NCI-H460 (cell line): ENCODE data around the gene RPP30. TPM values are rescaled to one million over a fixed set of nuclear protein-coding genes. Genes with fewer than 3 reads are reported as not detected.
A peak's percentile ranks its signal among the peaks of the same experiment; 100 is the strongest.

ENCODE experiments used
- DNase-seq: peaks from one replicate; pipeline ENCODE4 v3.0.0-alpha.2; 2016; ENCODE audit warnings: low read depth; ENCODE audit errors: extremely low read depth
- polyA plus RNA-seq: library from polyadenylated mRNA; depleted of rRNA; stranded (reverse); fragments of >200 nt; gene quantifications from 2 replicates; pipeline ENCODE4 v1.2.3, GENCODE V29; 2014; cell fraction: nucleus; rRNA removed
- total RNA-seq: library from RNA; depleted of rRNA; stranded (reverse); fragments of >200 nt; shearing (Covaris generic); gene quantifications from 2 replicates; pipeline ENCODE4 v1.2.3, GENCODE V29; 2014; rRNA removed

The RPP30 gene
- 79.5 and 81.3 TPM in 2 replicates for total RNA-seq
- polyA plus RNA-seq: 57.7 and 58.8 TPM in 2 replicates

- DNase-seq: peak; percentile 71
These were observed at the start of gene RPP30 for GRCh38 chr10:90871766-90872647. RPP30 (plus strand) TSS chr10:90871974; CDS start chr10:90871987, 13 bp downstream.

GRCh38 chr10:90822508-90822907 lies 49.3 kb upstream of the RPP30 start:
- no peak for DNase-seq

- no peak for DNase-seq
These were observed 39.7 kb upstream of the RPP30 start for GRCh38 chr10:90832111-90832510.

- DNase-seq: no peak
These were observed 37.4 kb upstream of the RPP30 start for GRCh38 chr10:90834326-90834725.

GRCh38 chr10:90837486-90837885 lies 34.3 kb upstream of the RPP30 start:
- no peak for DNase-seq

- DNase-seq: no peak
These were observed 29.0 kb upstream of the RPP30 start for GRCh38 chr10:90842725-90843124.

GRCh38 chr10:90845726-90846125 lies 26.0 kb upstream of the RPP30 start:
- DNase-seq: no peak

- DNase-seq: no peak
These were observed 25.0 kb upstream of the RPP30 start for GRCh38 chr10:90846746-90847145.

DNA sequence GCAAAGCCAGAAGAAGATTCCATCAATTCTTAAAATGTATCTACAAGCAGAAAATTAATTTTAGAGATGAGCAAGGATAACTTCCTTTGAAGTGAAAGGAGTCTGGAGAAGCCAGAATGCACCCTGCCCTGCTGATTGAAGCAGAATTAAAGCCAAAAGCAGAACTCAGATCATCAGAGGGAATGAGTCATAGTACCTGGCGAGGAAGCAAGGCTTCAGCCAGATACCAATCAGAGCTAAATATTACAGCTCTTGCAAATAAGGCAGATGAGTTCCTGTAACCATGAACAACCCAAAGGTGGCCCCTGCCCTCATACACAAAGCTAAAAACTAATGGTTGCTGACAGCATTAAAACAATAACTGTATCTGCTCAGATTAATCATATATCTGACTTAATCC lies 24.3 kb upstream of the RPP30 start:
- no peak for DNase-seq

GRCh38 chr10:90849956-90850749 lies 21.6 kb upstream of the RPP30 start:
- DNase-seq: no peak

GRCh38 chr10:90855126-90855525 lies 16.6 kb upstream of the RPP30 start:
- DNase-seq: no peak

- DNase-seq: no peak
These were observed 15.5 kb upstream of the RPP30 start for GRCh38 chr10:90856261-90856660.

DNA sequence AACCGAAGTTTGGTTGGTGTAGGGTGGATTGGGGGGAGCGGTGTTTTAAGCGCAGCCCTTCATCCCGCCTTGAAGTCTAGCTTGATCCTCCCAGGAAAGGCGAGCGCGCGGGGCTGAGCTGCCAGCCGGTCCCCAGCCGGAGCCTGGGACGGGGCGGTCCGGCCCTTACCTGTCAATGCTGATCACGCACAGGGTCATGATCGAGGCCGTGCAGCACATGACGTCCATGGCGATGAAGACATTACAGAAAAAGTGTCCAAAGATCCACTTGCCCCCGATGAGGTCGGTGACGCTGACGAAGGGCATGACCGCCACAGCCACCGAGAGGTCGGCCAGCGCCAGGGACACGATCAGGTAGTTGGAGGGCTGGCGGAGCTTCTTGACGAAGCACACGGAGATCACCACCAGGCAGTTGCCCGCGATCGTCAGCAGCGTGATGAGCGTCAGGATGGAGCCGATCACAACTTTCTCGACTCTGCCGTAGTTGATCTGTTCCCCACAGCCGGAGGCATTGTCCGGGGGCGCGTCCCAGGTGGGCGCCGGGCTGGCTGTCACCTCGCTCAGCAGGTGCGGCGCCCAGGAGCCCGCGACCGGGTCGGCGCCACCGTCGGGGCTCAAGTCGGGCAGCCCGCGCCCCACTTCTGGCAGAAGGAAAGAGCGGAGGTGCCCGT lies 14.7 kb upstream of the RPP30 start:
- no peak for DNase-seq

- peak; percentile 42 for DNase-seq
These were observed 13.9 kb upstream of the RPP30 start, which contains the start of gene HTR7 for GRCh38 chr10:90857635-90858460. HTR7 (minus strand) TSS chr10:90858039; CDS start chr10:90857671, 368 bp downstream.

- no peak for DNase-seq
These were observed 13.3 kb upstream of the RPP30 start for GRCh38 chr10:90858461-90858968.

DNA sequence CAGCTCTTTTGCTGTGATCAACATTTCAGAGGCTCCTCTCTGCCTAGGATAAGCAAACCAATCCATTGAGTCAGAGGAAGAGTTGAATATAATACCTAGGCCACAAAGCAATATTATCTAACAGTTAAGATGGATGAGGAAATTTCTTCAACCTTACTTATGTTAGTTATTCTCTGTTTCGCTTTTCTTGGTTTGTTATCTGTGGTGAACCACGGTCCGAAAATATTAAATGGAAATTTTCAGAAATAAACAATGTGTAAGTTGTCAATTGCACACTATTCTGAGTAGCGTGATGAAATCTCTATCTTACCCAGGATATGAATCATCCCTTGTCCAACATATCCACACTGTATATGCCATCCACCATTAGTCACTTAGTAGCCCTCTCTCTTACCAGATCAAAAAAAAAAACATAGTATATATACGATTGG lies 12.4 kb upstream of the RPP30 start:
- peak; percentile 46 for DNase-seq

GRCh38 chr10:90860790-90861189 lies 11.0 kb upstream of the RPP30 start:
- no peak for DNase-seq

DNA sequence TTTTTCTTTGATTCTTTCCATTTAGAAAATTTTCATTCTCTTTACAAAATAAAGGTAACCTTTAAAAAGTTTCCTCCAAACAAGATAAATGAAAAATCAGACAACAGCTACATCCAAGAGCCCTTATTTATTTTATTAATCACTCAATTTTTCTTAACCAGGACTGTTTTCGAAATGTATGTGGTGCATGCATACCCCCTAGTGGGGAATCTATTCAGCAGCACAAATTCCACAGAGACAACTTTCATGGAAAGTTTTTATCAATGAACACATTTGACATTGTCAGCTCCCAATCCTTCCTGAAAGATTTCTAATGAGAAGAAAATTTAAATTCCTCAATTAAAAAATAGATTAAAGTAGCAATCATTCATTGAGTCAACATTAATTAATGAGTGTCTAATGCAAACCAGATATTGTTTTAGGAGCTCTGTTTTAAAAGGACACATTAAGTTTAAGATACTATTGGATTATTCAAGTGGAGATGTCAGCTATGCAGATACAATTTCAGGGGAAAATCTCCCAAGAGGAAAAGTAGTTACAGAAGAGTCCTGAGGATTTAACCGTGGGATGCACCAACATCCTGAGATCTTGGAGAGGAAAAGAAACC lies 8.8 kb upstream of the RPP30 start:
- DNase-seq: peak; percentile 43

DNA sequence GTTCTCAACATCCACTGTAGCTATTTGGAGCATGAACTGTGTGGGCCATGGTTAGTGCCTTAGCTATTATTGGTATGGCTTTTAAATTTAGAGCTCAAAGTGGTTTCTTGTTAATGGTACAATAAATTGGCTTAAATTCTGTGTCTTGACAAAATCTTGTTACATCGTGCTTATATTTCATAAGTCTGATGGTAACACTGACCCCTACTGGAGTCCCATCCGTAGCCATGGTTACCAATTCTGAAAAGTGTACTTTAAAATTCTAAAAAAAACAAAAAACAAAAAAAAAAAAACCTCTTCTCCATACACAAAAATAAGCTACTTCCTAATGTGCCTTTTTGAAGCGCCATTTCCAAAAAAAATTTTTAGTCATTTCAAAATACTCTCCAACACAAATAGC lies 6.4 kb upstream of the RPP30 start:
- DNase-seq: no peak
